B cell (primary cell): ENCODE measurements around the gene SIX5. TPM values are rescaled to one million over a fixed set of nuclear protein-coding genes. Genes with fewer than 3 reads are reported as not detected.

Experiments
- ATAC-seq: fragments of 200-7000 bp; cut with Tn5 transposase; one replicate; pipeline ENCODE4 v1.10.0; 2021; ENCODE audit warnings: low read depth, mild to moderate bottlenecking, moderate number of reproducible peaks, moderate library complexity
- CTCF ChIA-PET: fragments of 350-600 bp; sonication (Branson Sonifier 250); formaldehyde crosslinking; loops from one replicate; lab custom pipeline; 2021; ENCODE audit warnings: antibody characterized with exemption, inconsistent platforms; lab: Charles Lee
- POLR2A ChIA-PET: fragments of 350-600 bp; sonication (Branson Sonifier 250); formaldehyde crosslinking; loops from one replicate; lab custom pipeline; 2021; ENCODE audit warnings: antibody characterized with exemption; lab: Charles Lee
- DNase-seq: peaks from one replicate; pipeline ENCODE4 v3.0.0; 2013
- H2AFZ ChIP-seq: 2 replicates; pipeline ENCODE4 v1.6.1; 2012; ENCODE audit warnings: mild to moderate bottlenecking, low read depth, low read length; ENCODE audit not compliant: insufficient read depth, poor library complexity, severe bottlenecking
- H3K27ac ChIP-seq, 2 donors: 1 replicate in 1 of 2; 2 replicates in 1 of 2; pipeline ENCODE4 v1.5.1; 2012 to 2013; ENCODE audit warnings: low read length in 2 of 2, mild to moderate bottlenecking in 2 of 2, moderate library complexity in 1 of 2
- H3K27me3 ChIP-seq, 4 experiments: fragments of 200-600 bp in 1 of 4; sonication (generic) in 1 of 4; replicated peaks in 1 of 4; 1 replicate in 2 of 4; 2 replicates in 2 of 4; pipeline versions ENCODE4 v1.6.1 to v1.7.0; 2013 to 2016; ENCODE audit warnings: low read length in 3 of 4, mild to moderate bottlenecking in 2 of 4, mixed read lengths in 1 of 4, moderate library complexity in 1 of 4; ENCODE audit not compliant: insufficient read depth in 4 of 4, control insufficient read depth in 3 of 4; ENCODE audit errors: control extremely low read depth in 1 of 4
- H3K36me3 ChIP-seq, 2 experiments: replicated peaks in 1 of 2; 1 replicate in 1 of 2; 2 replicates in 1 of 2; pipeline versions ENCODE4 v1.6.1 to v1.7.1; 2013; ENCODE audit warnings: low read length in 1 of 2; ENCODE audit not compliant: insufficient read depth in 2 of 2, control insufficient read depth in 1 of 2; ENCODE audit errors: control extremely low read depth in 1 of 2, extremely low read depth in 1 of 2
- H3K4me1 ChIP-seq, 2 donors: fragments of 200-600 bp in 1 of 2; sonication (generic) in 1 of 2; 1 replicate in 1 of 2; 2 replicates in 1 of 2; pipeline versions ENCODE4 v1.5.1 to v1.6.1; 2013 to 2017; ENCODE audit warnings: low read length in 2 of 2; ENCODE audit not compliant: control insufficient read depth in 2 of 2, insufficient read depth in 2 of 2
- H3K4me2 ChIP-seq: replicated peaks from 2 replicates; pipeline ENCODE3; 2012; ENCODE audit warnings: mild to moderate bottlenecking, low read depth, low read length; ENCODE audit not compliant: poor library complexity, severe bottlenecking
- H3K4me3 ChIP-seq, 5 experiments: fragments of 200-600 bp in 1 of 5; sonication (generic) in 1 of 5; 1 replicate in 3 of 5; 2 replicates in 2 of 5; pipeline versions ENCODE4 v1.5.1 to v1.7.0; 2011 to 2016; ENCODE audit warnings: low read length in 4 of 5, mild to moderate bottlenecking in 4 of 5, low read depth in 2 of 5, control low read depth in 1 of 5, moderate library complexity in 1 of 5; ENCODE audit not compliant: insufficient read depth in 1 of 5; ENCODE audit errors: control extremely low read depth in 1 of 5, extremely low read depth in 1 of 5
- H3K79me2 ChIP-seq: fragments of 200-600 bp; sonication (generic); one replicate; pipeline ENCODE4 v1.6.0; 2016; ENCODE audit warnings: low read length; ENCODE audit not compliant: control insufficient read depth, insufficient read depth
- H3K9ac ChIP-seq: fragments of 200-600 bp; sonication (generic); 2 replicates; pipeline ENCODE4 v1.6.1; 2017; ENCODE audit warnings: mild to moderate bottlenecking, low read length, moderate library complexity
- H3K9me3 ChIP-seq, 3 donors: one replicate each; pipeline versions ENCODE4 v1.6.1 to v1.7.1; 2013; ENCODE audit warnings: low read length in 2 of 3; ENCODE audit not compliant: control insufficient read depth in 2 of 3, insufficient read depth in 1 of 3; ENCODE audit errors: control extremely low read depth in 1 of 3
- H4K20me1 ChIP-seq: 2 replicates; pipeline ENCODE4 v1.6.0; 2012; ENCODE audit warnings: mild to moderate bottlenecking, low read length; ENCODE audit not compliant: insufficient read depth, control insufficient read depth, poor library complexity, severe bottlenecking
- H3K27ac Mint-ChIP-seq: one replicate; pipeline ENCODE4 v1.8.0; 2021; ENCODE audit warnings: mixed read lengths
- H3K27me3 Mint-ChIP-seq: one replicate; pipeline ENCODE4 v1.8.0; 2021; ENCODE audit warnings: mixed read lengths
- H3K4me1 Mint-ChIP-seq: one replicate; pipeline ENCODE4 v1.8.0; 2021; ENCODE audit warnings: mixed read lengths
- H3K4me3 Mint-ChIP-seq: one replicate; pipeline ENCODE4 v1.8.0; 2021; ENCODE audit warnings: mixed read lengths
- H3K9me3 Mint-ChIP-seq: one replicate; pipeline ENCODE4 v1.8.0; 2022; ENCODE audit warnings: mixed read lengths; ENCODE audit not compliant: insufficient read depth
- EZH2 ChIP-seq: IDR thresholded peaks from 2 replicates; pipeline ENCODE4 v1.6.1; 2012; ENCODE audit warnings: borderline replicate concordance, low read depth, mild to moderate bottlenecking, moderate library complexity, low read length; ENCODE audit not compliant: insufficient read depth, poor library complexity, severe bottlenecking
- WGBS: methylation state at CpG from one replicate; pipeline ENCODE4 v1.1.5; 2013; ENCODE audit warnings: missing lambda C conversion rate; ENCODE audit not compliant: insufficient coverage; 5-methylcytosine and 5-hydroxymethylcytosine counted together
- intact Hi-C: fragments of 100-400 bp; cut with micrococcal nuclease; formaldehyde crosslinking; loops from one replicate; pipeline ENCODE4 v1.10.0; 2022
- polyA plus RNA-seq: library from polyadenylated mRNA; depleted of rRNA; stranded (reverse); fragments of >200 nt; gene quantifications from 2 replicates; pipeline ENCODE4 v1.2.3, GENCODE V29; 2012
- total RNA-seq, 2 donors: library from RNA; stranded (reverse); fragments of 120-200 nt in 1 of 2; gene quantifications; 1 replicate in 1 of 2; 2 replicates in 1 of 2; pipeline versions ENCODE4 v1.2.3 to v1.2.4, GENCODE V29; 2013 to 2022
- TF ChIP-seq, protein P1 (sequence below): fragments of 200-600 bp; IDR thresholded peaks from one replicate; pipeline ENCODE4 v1.8.0; 2022; ENCODE audit warnings: antibody characterized with exemption, mild to moderate bottlenecking

The SIX5 gene
- total and polyA plus RNA-seq, 2 donors (not counting 1 experiment from before 2014, with no cell fraction given): 1.4 to 2.1 TPM

DNA sequence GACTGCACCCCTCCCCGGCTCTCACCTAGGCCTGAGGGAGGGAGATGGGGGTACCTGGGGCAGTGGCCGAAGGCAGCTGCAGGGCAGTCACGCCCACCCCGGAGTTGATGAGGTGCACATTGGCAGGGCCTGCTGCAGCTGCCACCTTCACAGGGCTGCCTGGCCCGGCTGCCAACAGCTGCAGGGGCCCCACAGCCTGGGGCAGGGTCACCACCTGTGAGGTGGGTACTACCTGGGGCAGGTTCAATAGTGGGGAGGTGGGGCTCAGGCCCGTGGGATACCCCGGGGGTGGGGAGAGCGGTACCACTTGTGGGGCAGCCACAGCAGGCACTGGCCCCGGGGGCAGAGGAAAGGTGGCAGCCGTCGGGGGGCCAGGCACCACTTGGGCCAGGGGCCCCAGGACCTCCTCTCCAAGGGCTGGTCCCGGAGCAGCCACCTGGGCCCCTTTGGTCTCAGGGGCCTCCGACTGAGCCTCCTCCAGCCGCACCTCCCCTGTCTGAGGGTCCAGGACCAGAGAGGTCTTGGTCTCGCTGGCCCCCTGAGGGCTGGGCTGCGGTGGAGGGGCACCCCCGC is 2.7 kb downstream of the SIX5 start:
- H3K4me3 Mint-ChIP-seq: no peak overlapping the region
- intact Hi-C loops: no loop called here

DNA sequence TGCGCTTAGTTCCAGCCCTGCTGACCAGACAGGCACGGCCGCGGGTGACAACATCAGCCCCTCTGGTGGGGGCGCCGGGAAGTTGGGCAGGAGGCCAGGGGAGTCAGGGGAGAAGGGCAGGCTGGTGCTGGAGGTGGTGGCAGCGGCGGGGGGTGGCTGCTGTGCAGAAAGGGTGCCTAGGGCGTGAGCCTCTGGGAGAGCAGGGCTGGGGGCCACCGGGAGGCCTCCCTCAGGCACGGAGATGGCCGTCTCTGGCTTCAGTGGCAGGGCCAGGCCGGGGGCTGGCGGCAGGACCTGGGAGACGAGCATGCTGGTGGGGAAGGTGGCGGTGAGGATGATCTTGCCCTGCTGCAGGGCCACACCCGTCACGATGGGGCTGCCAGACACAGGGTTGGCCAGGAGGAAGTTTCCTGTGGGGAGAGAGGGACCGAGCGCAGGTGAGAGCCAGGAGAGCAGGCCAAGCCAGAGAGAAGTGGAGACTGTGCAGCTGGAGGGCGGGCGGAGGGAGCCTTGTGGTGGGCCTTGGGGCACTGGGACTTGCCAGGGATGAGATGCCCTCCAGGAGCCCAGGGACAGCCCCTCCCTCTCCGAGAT is 3.3 kb downstream of the SIX5 start:
- Histone ChIP-seq H3K27ac (no peak overlapping the region), H3K36me3 (no peaks in the 10 kb centered on the region), H3K9me3 (peaks cover 0 to 3% (median 0%) of the 10 kb centered on the region in 3 donors), H4K20me1 (no peaks in the 10 kb centered on the region), H3K9ac (no peak overlapping the region), H3K79me2 (no peaks in the 10 kb centered on the region), H3K27me3 (peaks cover 0 to 44% (median 8%) of the 10 kb centered on the region in 4 experiments), H2AFZ (no peak overlapping the region), H3K4me3 (no peak overlapping the region), H3K4me2 (no peak overlapping the region), H3K4me1 (peaks cover 10 to 24% of the 10 kb centered on the region in 2 donors)
- H3K4me3 Mint-ChIP-seq: no peak overlapping the region
- 92% methylated on average over 23 of the region's 23 CpGs for WGBS
- no peaks in the 10 kb centered on the region for H3K9me3 Mint-ChIP-seq
- peaks cover 10% of the 10 kb centered on the region for H3K27me3 Mint-ChIP-seq
- intact Hi-C loops: no loop called here
- TF ChIP-seq, protein P1, sequence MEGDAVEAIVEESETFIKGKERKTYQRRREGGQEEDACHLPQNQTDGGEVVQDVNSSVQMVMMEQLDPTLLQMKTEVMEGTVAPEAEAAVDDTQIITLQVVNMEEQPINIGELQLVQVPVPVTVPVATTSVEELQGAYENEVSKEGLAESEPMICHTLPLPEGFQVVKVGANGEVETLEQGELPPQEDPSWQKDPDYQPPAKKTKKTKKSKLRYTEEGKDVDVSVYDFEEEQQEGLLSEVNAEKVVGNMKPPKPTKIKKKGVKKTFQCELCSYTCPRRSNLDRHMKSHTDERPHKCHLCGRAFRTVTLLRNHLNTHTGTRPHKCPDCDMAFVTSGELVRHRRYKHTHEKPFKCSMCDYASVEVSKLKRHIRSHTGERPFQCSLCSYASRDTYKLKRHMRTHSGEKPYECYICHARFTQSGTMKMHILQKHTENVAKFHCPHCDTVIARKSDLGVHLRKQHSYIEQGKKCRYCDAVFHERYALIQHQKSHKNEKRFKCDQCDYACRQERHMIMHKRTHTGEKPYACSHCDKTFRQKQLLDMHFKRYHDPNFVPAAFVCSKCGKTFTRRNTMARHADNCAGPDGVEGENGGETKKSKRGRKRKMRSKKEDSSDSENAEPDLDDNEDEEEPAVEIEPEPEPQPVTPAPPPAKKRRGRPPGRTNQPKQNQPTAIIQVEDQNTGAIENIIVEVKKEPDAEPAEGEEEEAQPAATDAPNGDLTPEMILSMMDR: no peak
- TF ChIP-seq EZH2: no peak
- DNase-seq (no peak), ATAC-seq (no peak)
- H3K27ac Mint-ChIP-seq: no peak overlapping the region
- POLR2A ChIA-PET: no interaction called here
- H3K4me1 Mint-ChIP-seq: peaks cover 14% of the 10 kb centered on the region
- CTCF ChIA-PET: no interaction called here

More for the DNA sequence above, 2.7 kb downstream of the SIX5 start:
- H3K4me3 ChIP-seq: no peak overlapping the region
- H3K36me3 ChIP-seq: no peaks in the 10 kb centered on the region
- no peak overlapping the region for H3K4me2 ChIP-seq
- ChIA-PET POLR2A (no interaction called here), CTCF (no interaction called here)
- H3K9ac ChIP-seq: no peak overlapping the region
- no peaks in the 10 kb centered on the region for H4K20me1 ChIP-seq
- H3K9me3 ChIP-seq: peaks cover 0 to 3% (median 0%) of the 10 kb centered on the region in 3 donors
- TF ChIP-seq, protein P1: no peak
- TF ChIP-seq EZH2: no peak
- Mint-ChIP-seq H3K9me3 (no peaks in the 10 kb centered on the region), H3K27me3 (peaks cover 10% of the 10 kb centered on the region), H3K27ac (no peak overlapping the region), H3K4me1 (peaks cover 18% of the 10 kb centered on the region)
- no peak overlapping the region for H2AFZ ChIP-seq
- H3K27ac ChIP-seq: no peak overlapping the region
- ATAC-seq: no peak
- peaks cover 0 to 43% (median 8%) of the 10 kb centered on the region in 4 experiments for H3K27me3 ChIP-seq
- WGBS: 94% methylated on average over 14 of the region's 17 CpGs
- H3K4me1 ChIP-seq: peaks cover 12 to 29% of the 10 kb centered on the region in 2 donors
- no peaks in the 10 kb centered on the region for H3K79me2 ChIP-seq
- DNase-seq: no peak
